Measurements from ENCODE around the gene CLCN5.

Gene CLCN5

DNA sequence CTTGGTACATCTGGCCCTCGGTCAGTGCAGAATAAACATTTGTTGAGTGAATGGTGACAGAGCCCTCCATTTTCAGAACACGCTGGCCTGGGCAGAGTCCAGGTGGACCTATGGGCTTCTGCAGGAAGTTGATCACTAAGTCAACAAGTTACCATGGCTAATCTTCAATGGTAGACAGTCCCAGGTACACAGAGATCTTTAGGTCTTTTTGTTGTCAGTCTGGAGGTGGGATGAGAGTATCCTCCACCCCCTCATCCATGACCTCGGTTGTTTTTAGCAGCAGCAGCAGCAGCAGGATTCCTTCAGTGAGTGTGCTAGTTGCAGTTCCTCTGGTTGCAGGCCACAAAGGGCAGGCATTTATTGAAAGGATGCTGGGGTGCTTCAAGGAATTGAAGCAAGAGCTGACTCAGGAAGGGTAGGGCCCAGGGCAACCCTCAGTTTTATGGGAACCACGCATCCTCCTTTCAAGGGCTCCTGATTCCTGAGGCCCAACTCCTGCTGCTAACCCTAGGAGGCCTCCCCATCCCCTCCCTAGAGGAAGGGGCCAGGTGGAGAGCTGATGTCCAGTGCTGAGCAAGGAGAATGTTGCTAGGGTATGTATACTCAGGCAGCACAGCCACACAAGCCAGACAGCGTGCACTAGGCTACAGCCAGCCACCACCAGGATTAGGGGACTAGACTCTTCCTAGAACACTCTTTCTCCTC lies 44.8 kb upstream of the CLCN5 start:
- Histone ChIP-seq H3K36me3 (ENCODE audit: control insufficient read depth in 2 of 2, insufficient read depth in 1 of 2, low read length in 2 of 2) (peaks cover 0 to 14% of the 10 kb centered on the region in 2 experiments; a peak in 1 of 3 replicates), H3K4me1 (ENCODE audit: control insufficient read depth, insufficient read depth, low read length) (no peaks in the 10 kb centered on the region), H3K27ac (ENCODE audit: extremely low read depth, low read depth, low read length) (no peak overlapping the region), H3K9me3 (ENCODE audit: control insufficient read depth, insufficient read depth, low read depth, low read length) (no peaks in the 10 kb centered on the region), H3K4me3 (ENCODE audit: low read depth, low read length) (no peak overlapping the region)
- ChIA-PET CTCF (interaction anchor here (0.7 to 2.6 kb wide), 14 partner anchors 9 to 1043 kb away, joined by 3 to 18 read pairs (median 4); no protein-coding TSS in a partner anchor), POLR2A (no interaction called here)
- TF ChIP-seq ZNF341 (tag by site-specific recombination; IDR thresholded peaks at IDR 0.05; ENCODE audit: low read depth): no peak
- no peak for TF ChIP-seq ZBTB17 (tag by site-specific recombination; IDR thresholded peaks at IDR 0.05)
- TF ChIP-seq ZNF211 (tag by site-specific recombination; IDR thresholded peaks at IDR 0.05; ENCODE audit: low read depth): no peak
- TF ChIP-seq ZNF157 (tag by site-specific recombination; IDR thresholded peaks at IDR 0.05): no peak

DNA sequence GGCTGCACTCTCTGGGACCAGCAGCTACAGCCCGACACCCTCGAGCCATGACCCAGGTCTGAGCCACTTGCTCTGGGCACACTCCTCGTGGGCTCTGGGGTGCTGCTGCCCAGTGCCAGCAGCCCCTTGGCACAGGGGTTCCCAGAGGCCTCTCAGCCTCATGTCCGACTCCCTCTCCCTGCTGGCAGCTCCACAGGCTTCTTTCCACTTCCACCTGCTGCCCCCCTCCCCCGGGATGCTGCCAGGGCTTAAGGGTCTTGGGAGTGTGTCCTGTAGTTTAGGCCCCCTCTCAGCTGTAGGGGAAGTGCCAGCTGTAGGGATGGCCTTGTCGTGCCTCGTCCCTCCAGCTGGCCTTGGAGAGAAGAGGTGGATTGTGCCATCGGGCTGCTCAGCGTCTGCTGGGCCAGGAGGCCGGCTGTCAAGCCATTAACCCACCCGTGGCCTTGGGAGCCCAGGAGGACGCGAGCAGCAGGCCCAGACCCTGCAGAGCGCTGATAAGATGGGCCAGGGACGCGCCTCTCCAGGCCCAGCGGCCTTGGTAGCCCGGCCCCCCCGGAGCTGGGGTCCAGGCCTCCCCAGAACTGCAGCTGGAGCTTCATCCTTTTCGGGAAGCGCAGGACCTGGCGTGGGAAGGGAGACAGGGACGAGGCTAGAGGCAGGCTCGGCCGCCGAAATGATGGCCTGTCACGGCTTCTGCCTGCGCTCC lies 44.1 kb upstream of the CLCN5 start:
- CTCF ChIA-PET: interaction anchor here (0.6 to 1.6 kb wide), 9 partner anchors 9 to 1044 kb away, joined by 3 to 5 read pairs (median 4); partner anchors contain the start of gene CLCN5
- Histone ChIP-seq H3K9me3 (ENCODE audit: control insufficient read depth, insufficient read depth, low read depth, low read length) (no peaks in the 10 kb centered on the region), H3K36me3 (ENCODE audit: control insufficient read depth in 2 of 2, insufficient read depth in 1 of 2, low read length in 2 of 2) (peaks cover 0 to 16% of the 10 kb centered on the region in 2 experiments; a peak in 1 of 3 replicates), H3K4me3 (ENCODE audit: low read depth, low read length) (no peak overlapping the region; the same call in 1 of the 2 replicates), H3K4me1 (ENCODE audit: control insufficient read depth, insufficient read depth, low read length) (no peaks in the 10 kb centered on the region), H3K27ac (ENCODE audit: extremely low read depth, low read depth, low read length) (peak overlapping the region; percentile 61)
- no peak for TF ChIP-seq ZNF48 (tag by site-specific recombination; IDR thresholded peaks at IDR 0.05)
- no peak for TF ChIP-seq ZNF423 (tag by site-specific recombination; IDR thresholded peaks at IDR 0.05)
- TF ChIP-seq GLI2 (tag by site-specific recombination; IDR thresholded peaks at IDR 0.05; ENCODE audit: borderline replicate concordance, low read depth): no peak
- TF ChIP-seq ZIC2 (tag by site-specific recombination; IDR thresholded peaks at IDR 0.05): peak; percentile 23; the same call in 1 of the 2 replicates
- TF ChIP-seq GLIS1 (tag by site-specific recombination; IDR thresholded peaks at IDR 0.05): no peak; the same call in 1 of the 2 replicates
- TF ChIP-seq, protein P1, sequence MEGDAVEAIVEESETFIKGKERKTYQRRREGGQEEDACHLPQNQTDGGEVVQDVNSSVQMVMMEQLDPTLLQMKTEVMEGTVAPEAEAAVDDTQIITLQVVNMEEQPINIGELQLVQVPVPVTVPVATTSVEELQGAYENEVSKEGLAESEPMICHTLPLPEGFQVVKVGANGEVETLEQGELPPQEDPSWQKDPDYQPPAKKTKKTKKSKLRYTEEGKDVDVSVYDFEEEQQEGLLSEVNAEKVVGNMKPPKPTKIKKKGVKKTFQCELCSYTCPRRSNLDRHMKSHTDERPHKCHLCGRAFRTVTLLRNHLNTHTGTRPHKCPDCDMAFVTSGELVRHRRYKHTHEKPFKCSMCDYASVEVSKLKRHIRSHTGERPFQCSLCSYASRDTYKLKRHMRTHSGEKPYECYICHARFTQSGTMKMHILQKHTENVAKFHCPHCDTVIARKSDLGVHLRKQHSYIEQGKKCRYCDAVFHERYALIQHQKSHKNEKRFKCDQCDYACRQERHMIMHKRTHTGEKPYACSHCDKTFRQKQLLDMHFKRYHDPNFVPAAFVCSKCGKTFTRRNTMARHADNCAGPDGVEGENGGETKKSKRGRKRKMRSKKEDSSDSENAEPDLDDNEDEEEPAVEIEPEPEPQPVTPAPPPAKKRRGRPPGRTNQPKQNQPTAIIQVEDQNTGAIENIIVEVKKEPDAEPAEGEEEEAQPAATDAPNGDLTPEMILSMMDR (tag by site-specific recombination; IDR thresholded peaks at IDR 0.05): no peak
- TF ChIP-seq HOXC10 (CRISPR knock-in tag; IDR thresholded peaks at IDR 0.05): no peak
- POLR2A ChIA-PET: interaction anchor here (1.1 kb wide), 1 partner anchor 14 kb away, joined by 3 read pairs; no protein-coding TSS in a partner anchor

DNA sequence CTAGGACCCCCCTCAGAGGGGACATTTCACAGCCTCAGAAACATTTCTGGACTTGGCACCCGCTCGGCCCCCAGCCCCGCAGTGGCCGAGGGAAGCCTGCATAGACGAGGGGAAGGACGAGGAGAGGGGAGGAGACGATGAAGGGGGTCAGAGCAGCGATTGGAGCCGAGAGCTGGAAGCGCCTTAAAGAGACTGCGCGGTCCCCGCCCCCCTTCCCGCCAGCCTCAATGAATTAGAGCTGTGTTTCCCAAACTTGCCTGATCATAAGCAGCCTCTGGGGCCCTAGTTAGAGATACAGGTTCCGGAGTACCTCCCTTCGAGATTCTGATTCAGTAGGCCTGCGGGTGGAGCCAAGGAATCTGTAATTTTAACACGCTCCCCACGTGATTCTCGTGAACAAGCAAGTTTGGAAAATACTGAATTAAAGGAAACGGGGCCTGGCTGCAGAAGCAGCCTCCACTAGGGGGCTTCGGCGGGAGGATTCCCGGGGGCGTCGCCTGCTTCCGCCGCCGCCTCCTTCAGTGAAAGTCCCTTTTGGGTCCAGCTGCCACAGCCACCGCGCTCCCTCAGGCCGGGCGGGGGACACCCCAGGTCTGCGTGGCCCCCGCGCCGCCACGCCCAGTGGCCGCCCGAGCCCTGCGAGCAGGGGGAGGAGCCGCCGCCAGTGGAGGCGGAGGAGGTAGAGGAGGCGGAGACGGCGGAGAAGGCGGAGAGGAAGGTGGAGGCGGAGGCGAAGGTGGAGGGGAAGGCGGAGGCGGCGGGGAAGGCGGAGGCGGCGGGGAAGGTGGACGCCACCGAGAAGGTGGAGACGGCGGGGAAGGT lies 43.4 kb upstream of the CLCN5 start, which contains the start of gene USP27X:
Gene USP27X (plus strand): TSS at position 651 of the 822 bp plus-strand sequence. CDS start 824 bp downstream, outside the sequence.
- ChIA-PET CTCF (interaction anchor here (0.6 to 1.6 kb wide), 9 partner anchors 9 to 714 kb away, joined by 3 to 6 read pairs (median 4); partner anchors contain the start of gene CLCN5), POLR2A (interaction anchor here (1.1 kb wide), 1 partner anchor 13 kb away, joined by 3 read pairs; no protein-coding TSS in a partner anchor)
- Histone ChIP-seq H3K27ac (ENCODE audit: extremely low read depth, low read depth, low read length) (peak within 1 kb of the TSS; percentile 61), H3K9me3 (ENCODE audit: control insufficient read depth, insufficient read depth, low read depth, low read length) (no peaks in the 10 kb centered on the region), H3K4me3 (ENCODE audit: low read depth, low read length) (peak within 1 kb of the TSS; percentile 58), H3K4me1 (ENCODE audit: control insufficient read depth, insufficient read depth, low read length) (no peaks in the 10 kb centered on the region), H3K36me3 (ENCODE audit: control insufficient read depth in 2 of 2, insufficient read depth in 1 of 2, low read length in 2 of 2) (peaks cover 0 to 16% of the 10 kb centered on the region in 2 experiments; a peak in 1 of 3 replicates)
- TF ChIP-seq, protein P2, sequence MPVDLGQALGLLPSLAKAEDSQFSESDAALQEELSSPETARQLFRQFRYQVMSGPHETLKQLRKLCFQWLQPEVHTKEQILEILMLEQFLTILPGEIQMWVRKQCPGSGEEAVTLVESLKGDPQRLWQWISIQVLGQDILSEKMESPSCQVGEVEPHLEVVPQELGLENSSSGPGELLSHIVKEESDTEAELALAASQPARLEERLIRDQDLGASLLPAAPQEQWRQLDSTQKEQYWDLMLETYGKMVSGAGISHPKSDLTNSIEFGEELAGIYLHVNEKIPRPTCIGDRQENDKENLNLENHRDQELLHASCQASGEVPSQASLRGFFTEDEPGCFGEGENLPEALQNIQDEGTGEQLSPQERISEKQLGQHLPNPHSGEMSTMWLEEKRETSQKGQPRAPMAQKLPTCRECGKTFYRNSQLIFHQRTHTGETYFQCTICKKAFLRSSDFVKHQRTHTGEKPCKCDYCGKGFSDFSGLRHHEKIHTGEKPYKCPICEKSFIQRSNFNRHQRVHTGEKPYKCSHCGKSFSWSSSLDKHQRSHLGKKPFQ (tag by site-specific recombination; IDR thresholded peaks at IDR 0.05): no peak
- TF ChIP-seq TRIM28 (IDR thresholded peaks at IDR 0.05; ENCODE audit: borderline replicate concordance, low read length): no peak
- no peak for TF ChIP-seq ZNF548 (tag by site-specific recombination; IDR thresholded peaks at IDR 0.05)
- no peak for TF ChIP-seq ZNF530 (tag by site-specific recombination; IDR thresholded peaks at IDR 0.05; ENCODE audit: low read depth)
- no peak for TF ChIP-seq ZNF549 (tag by site-specific recombination; IDR thresholded peaks at IDR 0.05)
- TF ChIP-seq, protein P3, sequence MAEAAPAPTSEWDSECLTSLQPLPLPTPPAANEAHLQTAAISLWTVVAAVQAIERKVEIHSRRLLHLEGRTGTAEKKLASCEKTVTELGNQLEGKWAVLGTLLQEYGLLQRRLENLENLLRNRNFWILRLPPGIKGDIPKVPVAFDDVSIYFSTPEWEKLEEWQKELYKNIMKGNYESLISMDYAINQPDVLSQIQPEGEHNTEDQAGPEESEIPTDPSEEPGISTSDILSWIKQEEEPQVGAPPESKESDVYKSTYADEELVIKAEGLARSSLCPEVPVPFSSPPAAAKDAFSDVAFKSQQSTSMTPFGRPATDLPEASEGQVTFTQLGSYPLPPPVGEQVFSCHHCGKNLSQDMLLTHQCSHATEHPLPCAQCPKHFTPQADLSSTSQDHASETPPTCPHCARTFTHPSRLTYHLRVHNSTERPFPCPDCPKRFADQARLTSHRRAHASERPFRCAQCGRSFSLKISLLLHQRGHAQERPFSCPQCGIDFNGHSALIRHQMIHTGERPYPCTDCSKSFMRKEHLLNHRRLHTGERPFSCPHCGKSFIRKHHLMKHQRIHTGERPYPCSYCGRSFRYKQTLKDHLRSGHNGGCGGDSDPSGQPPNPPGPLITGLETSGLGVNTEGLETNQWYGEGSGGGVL (tag by site-specific recombination; IDR thresholded peaks at IDR 0.05): peak; percentile 86
- TF ChIP-seq ZFP69B (tag by site-specific recombination; IDR thresholded peaks at IDR 0.05): no peak
- no peak for TF ChIP-seq ZNF416 (tag by site-specific recombination; IDR thresholded peaks at IDR 0.05)
- TF ChIP-seq HOXD13 (CRISPR knock-in tag; IDR thresholded peaks at IDR 0.05; ENCODE audit: borderline replicate concordance): no peak
- no peak for TF ChIP-seq ZNF514 (tag by site-specific recombination; IDR thresholded peaks at IDR 0.05)
- no peak for TF ChIP-seq ZNF248 (tag by site-specific recombination; IDR thresholded peaks at IDR 0.05)
